H1 (cell line): ENCODE data around the gene SLC39A10. TPM values are rescaled to one million over a fixed set of nuclear protein-coding genes. Genes with fewer than 3 reads are reported as not detected.
"Not testable (repeated sequence)": the region's sequence is repeated elsewhere in the genome, so short reads cannot be mapped to it uniquely, and the experiment has no call there.

Source experiments
- CTCF ChIA-PET: fragments of 300-600 bp; sonication (Branson Sonifier 250); formaldehyde crosslinking; loops from one replicate; lab custom pipeline; 2021; ENCODE audit not compliant: partially characterized antibody; lab: Charles Lee
- POLR2A ChIA-PET: fragments of 300-600 bp; sonication (Branson Sonifier 250); formaldehyde crosslinking; loops from one replicate; lab custom pipeline; 2021; ENCODE audit warnings: inconsistent platforms; ENCODE audit not compliant: partially characterized antibody; lab: Charles Lee
- DNase-seq, 2 experiments: peaks; one replicate each; pipeline versions ENCODE4 v3.0.0 to v3.0.0-alpha.2; 2010 to 2022; ENCODE audit warnings: low spot score in 2 of 2, low read depth in 1 of 2, mixed read lengths in 1 of 2
- FAIRE-seq: peaks from 2 replicates; lab custom pipeline; 2011; peaks lifted over from hg19 to GRCh38; lab: Jason Lieb, UNC
- H2AFZ ChIP-seq: 2 replicates; pipeline ENCODE4 v1.8.1; 2012; ENCODE audit warnings: low read length, inconsistent platforms
- H2AK5ac ChIP-seq: 2 replicates; pipeline ENCODE4 v1.6.1; 2013; ENCODE audit warnings: low read depth, low read length
- H2BK120ac ChIP-seq: replicated peaks from 2 replicates; pipeline ENCODE3; 2013; ENCODE audit warnings: low read depth, low read length, inconsistent platforms
- H2BK12ac ChIP-seq: 2 replicates; pipeline ENCODE4 v1.6.1; 2013; ENCODE audit warnings: low read depth, low read length
- H2BK15ac ChIP-seq: 2 replicates; pipeline ENCODE4 v1.6.1; 2013; ENCODE audit warnings: low read length
- H2BK20ac ChIP-seq: 2 replicates; pipeline ENCODE4 v1.6.1; 2013; ENCODE audit warnings: low read length
- H2BK5ac ChIP-seq: 2 replicates; pipeline ENCODE4 v1.6.1; 2013; ENCODE audit warnings: low read depth, low read length
- H3K14ac ChIP-seq: 2 replicates; pipeline ENCODE4 v1.6.1; 2013; ENCODE audit warnings: inconsistent platforms; ENCODE audit not compliant: insufficient read length
- H3K18ac ChIP-seq: 2 replicates; pipeline ENCODE4 v1.6.1; 2013; ENCODE audit warnings: low read length; ENCODE audit errors: extremely low read depth
- H3K23ac ChIP-seq: 2 replicates; pipeline ENCODE4 v1.6.1; 2013; ENCODE audit warnings: inconsistent platforms; ENCODE audit not compliant: insufficient read length
- H3K23me2 ChIP-seq: 2 replicates; pipeline ENCODE4 v1.6.1; 2013; ENCODE audit warnings: low read depth, low read length
- H3K27ac ChIP-seq: 2 replicates; pipeline ENCODE4 v1.6.1; 2011; ENCODE audit warnings: low read depth, low read length, inconsistent platforms
- H3K27me3 ChIP-seq, 4 experiments: replicated peaks in 1 of 4; 1 replicate in 1 of 4; 2 replicates in 3 of 4; pipeline versions ENCODE4 v1.6.1 to v1.8.1; 2011 to 2013; ENCODE audit warnings: low read length in 3 of 4, mild to moderate bottlenecking in 3 of 4, inconsistent platforms in 2 of 4, mixed read lengths in 2 of 4, moderate library complexity in 1 of 4; ENCODE audit not compliant: control insufficient read depth in 3 of 4, insufficient read depth in 3 of 4; ENCODE audit errors: extremely low read depth in 1 of 4
- H3K36me3 ChIP-seq, 4 experiments: 2 replicates each; pipeline versions ENCODE4 v1.6.1 to v1.8.1; 2011 to 2013; ENCODE audit warnings: mild to moderate bottlenecking in 4 of 4, low read length in 3 of 4, moderate library complexity in 2 of 4, control low read depth in 1 of 4, inconsistent platforms in 1 of 4; ENCODE audit not compliant: insufficient read depth in 4 of 4, control insufficient read depth in 2 of 4
- H3K4ac ChIP-seq: replicated peaks from 2 replicates; pipeline ENCODE3; 2013; ENCODE audit warnings: low read length, low read depth, mixed read lengths, inconsistent platforms; ENCODE audit not compliant: insufficient read length
- H3K4me1 ChIP-seq, 4 experiments: replicated peaks in 1 of 4; 1 replicate in 1 of 4; 2 replicates in 3 of 4; pipeline versions ENCODE4 v1.6.1 to v1.8.1; 2011 to 2013; ENCODE audit warnings: low read length in 3 of 4, inconsistent platforms in 2 of 4, mixed read lengths in 1 of 4; ENCODE audit not compliant: insufficient read depth in 4 of 4, control insufficient read depth in 3 of 4
- H3K4me2 ChIP-seq, 2 experiments: 2 replicates each; pipeline versions ENCODE4 v1.6.1 to v1.8.1; 2011 to 2013; ENCODE audit warnings: low read depth in 2 of 2, low read length in 2 of 2, control low read depth in 1 of 2, inconsistent platforms in 1 of 2, mild to moderate bottlenecking in 1 of 2; ENCODE audit not compliant: insufficient read depth in 1 of 2
- H3K4me3 ChIP-seq, 4 experiments: fragments of 200-600, 300-600 bp in 1 of 4; sonication (generic), shearing (Covaris generic), sonication (Bioruptor Twin) in 1 of 4; 2 replicates each; pipeline versions ENCODE4 v1.5.1 to v1.8.1; 2011 to 2016; ENCODE audit warnings: low read length in 4 of 4, low read depth in 3 of 4, control low read depth in 2 of 4, inconsistent platforms in 2 of 4, mild to moderate bottlenecking in 2 of 4, mixed read lengths in 1 of 4, moderate library complexity in 1 of 4; ENCODE audit not compliant: insufficient read depth in 2 of 4; ENCODE audit errors: extremely low read depth in 1 of 4
- H3K56ac ChIP-seq: replicated peaks from 2 replicates; pipeline ENCODE3; 2013; ENCODE audit warnings: low read depth, mild to moderate bottlenecking, mixed read lengths, low read length, inconsistent platforms; ENCODE audit not compliant: insufficient read length
- H3K79me1 ChIP-seq: 2 replicates; pipeline ENCODE4 v1.6.1; 2013; ENCODE audit warnings: low read depth, low read length, control low read depth
- H3K79me2 ChIP-seq, 2 experiments: 2 replicates each; pipeline versions ENCODE4 v1.6.1 to v1.8.1; 2012 to 2013; ENCODE audit warnings: low read length in 2 of 2, mild to moderate bottlenecking in 2 of 2, inconsistent platforms in 1 of 2; ENCODE audit not compliant: insufficient read depth in 2 of 2, control insufficient read depth in 1 of 2
- H3K9ac ChIP-seq, 4 experiments: replicated peaks in 1 of 4; 1 replicate in 1 of 4; 2 replicates in 3 of 4; pipeline versions ENCODE4 v1.6.1 to v1.8.1; 2011 to 2013; ENCODE audit warnings: low read depth in 3 of 4, low read length in 3 of 4, control low read depth in 2 of 4, mild to moderate bottlenecking in 2 of 4, moderate library complexity in 2 of 4, inconsistent platforms in 1 of 4; ENCODE audit errors: extremely low read depth in 1 of 4
- H3K9me3 ChIP-seq, 2 experiments: 2 replicates each; pipeline versions ENCODE4 v1.6.1 to v1.8.1; 2012 to 2013; ENCODE audit warnings: mild to moderate bottlenecking in 2 of 2, moderate library complexity in 2 of 2, control low read depth in 1 of 2, inconsistent platforms in 1 of 2, low read depth in 1 of 2, low read length in 1 of 2, mixed read lengths in 1 of 2; ENCODE audit not compliant: insufficient read depth in 2 of 2
- H4K20me1 ChIP-seq, 2 experiments: replicated peaks in 1 of 2; 2 replicates each; pipeline versions ENCODE3 to v1.8.1; 2011 to 2013; ENCODE audit warnings: inconsistent platforms in 2 of 2, low read length in 2 of 2, mild to moderate bottlenecking in 1 of 2; ENCODE audit not compliant: insufficient read depth in 2 of 2, control insufficient read depth in 1 of 2
- H4K5ac ChIP-seq: 2 replicates; pipeline ENCODE4 v1.6.1; 2013; ENCODE audit warnings: low read length, low read depth, mixed read lengths, inconsistent platforms; ENCODE audit not compliant: insufficient read length
- H4K8ac ChIP-seq: 2 replicates; pipeline ENCODE4 v1.8.0; 2013; ENCODE audit warnings: mild to moderate bottlenecking, moderate library complexity, low read length, inconsistent platforms; ENCODE audit not compliant: insufficient read depth; ENCODE audit errors: extremely low read depth
- H4K91ac ChIP-seq: replicated peaks from 2 replicates; pipeline ENCODE3; 2013; ENCODE audit warnings: low read length, mixed read lengths, inconsistent platforms; ENCODE audit not compliant: insufficient read length
- WGBS, 2 experiments: shearing (Covaris generic) in 1 of 2; methylation state at CpG; one replicate each; pipeline versions ENCODE4 v1.1.6 to v1.1.7; 2013 to 2015; ENCODE audit warnings: low lambda C conversion rate in 2 of 2, mixed read lengths in 2 of 2, inconsistent platforms in 1 of 2, low coverage in 1 of 2, missing lambda C conversion rate in 1 of 2; ENCODE audit not compliant: insufficient replicate concordance in 2 of 2, insufficient coverage in 1 of 2, insufficient read length in 1 of 2; ENCODE audit errors: extremely low coverage in 1 of 2, missing lambda C conversion rate in 1 of 2; 5-methylcytosine and 5-hydroxymethylcytosine counted together
- polyA plus RNA-seq, 7 experiments: library from polyadenylated mRNA; depleted of rRNA in 3 of 7; stranded (reverse) in 5 of 7; unstranded in 2 of 7; fragments of >200 nt in 5 of 7; fragments of 200-250 nt in 2 of 7; gene quantifications; 1 replicate in 5 of 7; 2 replicates in 1 of 7; 4 replicates in 1 of 7; pipeline versions ENCODE4 v1.2.1 to v1.2.3, GENCODE V29; 2011 to 2013; ENCODE audit warnings: missing spikeins in 2 of 7, mixed read lengths in 2 of 7
- total RNA-seq: library from RNA; stranded (reverse); fragmentation: NEBNext Ultra II Directional; extraction: Animal tissue kit (Norgen Biotek cat#: 25700); gene quantifications from 2 replicates; pipeline ENCODE4 v1.2.1, GENCODE V29; 2021

The SLC39A10 gene
- total and polyA plus RNA-seq, 2 of the 8 experiments (the other 6 are each of a cell fraction or from before 2014, with no cell fraction given): 68.1 to 234 TPM

DNA sequence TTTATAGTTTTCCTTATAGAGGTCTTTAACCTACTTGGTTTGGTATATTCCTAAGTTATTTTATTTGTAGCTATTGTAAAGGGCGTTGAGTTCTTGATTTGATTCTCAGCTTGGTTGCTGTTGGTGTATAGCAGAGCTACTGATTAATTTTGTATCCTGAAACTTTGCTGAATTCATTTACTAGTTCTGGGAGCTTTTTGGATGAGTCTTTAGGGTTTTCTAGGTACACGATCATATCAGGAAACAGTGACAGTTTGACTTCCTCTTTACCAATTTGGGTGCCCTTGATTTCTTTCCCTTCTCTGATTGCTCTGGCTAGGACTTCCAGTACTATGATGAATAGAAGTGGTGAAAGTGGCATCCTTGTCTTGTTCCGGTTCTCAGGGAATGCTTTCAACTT is 35.5 kb downstream of the SLC39A10 start:
- H3K9ac ChIP-seq, H4K8ac ChIP-seq, H2AFZ ChIP-seq, CTCF ChIA-PET, H4K91ac ChIP-seq, H2BK5ac ChIP-seq, H3K14ac ChIP-seq, H3K18ac ChIP-seq, H3K27ac ChIP-seq, H3K36me3 ChIP-seq, H2BK20ac ChIP-seq, H4K5ac ChIP-seq, H3K23ac ChIP-seq, H3K27me3 ChIP-seq, H3K23me2 ChIP-seq, H4K20me1 ChIP-seq, H3K4me1 ChIP-seq, H3K79me1 ChIP-seq, H2BK12ac ChIP-seq, H3K56ac ChIP-seq, H2AK5ac ChIP-seq, H3K4me3 ChIP-seq, H2BK120ac ChIP-seq, H3K4me2 ChIP-seq, H3K4ac ChIP-seq, H2BK15ac ChIP-seq, FAIRE-seq, H3K9me3 ChIP-seq, DNase-seq: not testable (repeated sequence)
- POLR2A ChIA-PET: interaction anchor here (1.6 kb wide), 1 partner anchor 36 kb away, joined by 4 read pairs; the partner anchor contains the start of gene SLC39A10
- 83% methylated on average over 3 of the region's 3 CpGs; no CpG with 5 or more reads in 1 of the 2 experiments for WGBS, 2 experiments
- peaks cover 0 to 100% of the 10 kb centered on the region in 2 experiments; a peak in 3 of 4 replicates for H3K79me2 ChIP-seq
